ENCODE results near the gene TEX14.
A peak's percentile ranks its signal among the peaks of the same experiment; 100 is the strongest.
"Not testable (repeated sequence)": the region's sequence is repeated elsewhere in the genome, so short reads cannot be mapped to it uniquely, and the experiment has no call there.

The TEX14 gene

GRCh38 chr17:58597371-58597770 is 94.5 kb downstream of the TEX14 start:
- no peak for DNase-seq (ENCODE audit: low read depth, low spot score)

GRCh38 chr17:58595194-58595792 is 96.6 kb downstream of the TEX14 start:
- DNase-seq (ENCODE audit: low read depth, low spot score) = no peak

- DNase-seq (ENCODE audit: low read depth, low spot score) = no peak
Measured at GRCh38 chr17:58593123-58593522, 98.7 kb downstream of the TEX14 start.

- DNase-seq (ENCODE audit: low read depth, low spot score) = no peak
Measured at GRCh38 chr17:58591455-58591854, 100.4 kb downstream of the TEX14 start.

GRCh38 chr17:58590377-58590776 is 101.5 kb downstream of the TEX14 start:
- DNase-seq (ENCODE audit: low read depth, low spot score) = no peak

GRCh38 chr17:58587713-58588117 is 104.1 kb downstream of the TEX14 start:
- DNase-seq (ENCODE audit: low read depth, low spot score) = peak; percentile 89

GRCh38 chr17:58586009-58586644 is 105.7 kb downstream of the TEX14 start:
- DNase-seq (ENCODE audit: low read depth, low spot score) = no peak

- no peak for DNase-seq (ENCODE audit: low read depth, low spot score)
Measured at GRCh38 chr17:58585554-58585953, 106.3 kb downstream of the TEX14 start.

GRCh38 chr17:58583486-58583885 is 108.4 kb downstream of the TEX14 start:
- DNase-seq (ENCODE audit: low read depth, low spot score) = no peak

- not testable (repeated sequence) for DNase-seq (ENCODE audit: low read depth, low spot score)
Measured at GRCh38 chr17:58582718-58583117, 109.1 kb downstream of the TEX14 start.

GRCh38 chr17:58580671-58581070 is 111.2 kb downstream of the TEX14 start:
- no peak for DNase-seq (ENCODE audit: low read depth, low spot score)

GRCh38 chr17:58577696-58578095 is 114.1 kb downstream of the TEX14 start:
- DNase-seq (ENCODE audit: low read depth, low spot score) = peak; percentile 17

GRCh38 chr17:58576679-58577367 is 115.0 kb downstream of the TEX14 start:
- no peak for DNase-seq (ENCODE audit: low read depth, low spot score)

GRCh38 chr17:58575511-58575910 is 116.3 kb downstream of the TEX14 start:
- DNase-seq (ENCODE audit: low read depth, low spot score) = no peak

- no peak for DNase-seq (ENCODE audit: low read depth, low spot score)
Measured at GRCh38 chr17:58574025-58574424, 117.8 kb downstream of the TEX14 start.

GRCh38 chr17:58572846-58573245 is 119.0 kb downstream of the TEX14 start:
- no peak for DNase-seq (ENCODE audit: low read depth, low spot score)

- no peak for DNase-seq (ENCODE audit: low read depth, low spot score)
Measured at GRCh38 chr17:58570758-58571157, 121.1 kb downstream of the TEX14 start.

GRCh38 chr17:58569196-58569595 is 122.6 kb downstream of the TEX14 start:
- no peak for DNase-seq (ENCODE audit: low read depth, low spot score)

GRCh38 chr17:58568044-58568799 is 123.6 kb downstream of the TEX14 start:
- peak; percentile 19 for DNase-seq (ENCODE audit: low read depth, low spot score)

- DNase-seq (ENCODE audit: low read depth, low spot score) = no peak
Measured at GRCh38 chr17:58565389-58566311, 126.2 kb downstream of the TEX14 start.

- DNase-seq (ENCODE audit: low read depth, low spot score) = no peak
Measured at GRCh38 chr17:58564971-58565370, 126.9 kb downstream of the TEX14 start.
